Transverse colon (tissue), 4 donors: ENCODE results near the gene SLC4A7.

ENCODE experiments used
- POLR2A ChIP-seq: fragments of 450-650 bp; IDR thresholded peaks from one replicate; pipeline ENCODE4 v1.6.1; 2016; ENCODE audit warnings: antibody characterized with exemption, mild to moderate bottlenecking, moderate library complexity
- POLR2AphosphoS5 ChIP-seq, 3 donors: sonication (generic); formaldehyde crosslinking; IDR thresholded peaks; one replicate each; pipeline ENCODE4 v1.6.1; 2016; ENCODE audit warnings: antibody characterized with exemption in 3 of 3
- TF ChIP-seq, protein P1 (sequence below), 5 experiments: fragments of 200-600 bp in 3 of 5; fragments of 450-650 bp in 2 of 5; sonication (generic) in 3 of 5; IDR thresholded peaks; 1 replicate in 2 of 5; 2 replicates in 3 of 5; pipeline ENCODE4 v1.5.1; 2016 to 2017; ENCODE audit warnings: antibody characterized with exemption in 5 of 5, inconsistent platforms in 3 of 5, mild to moderate bottlenecking in 2 of 5, moderate library complexity in 1 of 5

DNA sequence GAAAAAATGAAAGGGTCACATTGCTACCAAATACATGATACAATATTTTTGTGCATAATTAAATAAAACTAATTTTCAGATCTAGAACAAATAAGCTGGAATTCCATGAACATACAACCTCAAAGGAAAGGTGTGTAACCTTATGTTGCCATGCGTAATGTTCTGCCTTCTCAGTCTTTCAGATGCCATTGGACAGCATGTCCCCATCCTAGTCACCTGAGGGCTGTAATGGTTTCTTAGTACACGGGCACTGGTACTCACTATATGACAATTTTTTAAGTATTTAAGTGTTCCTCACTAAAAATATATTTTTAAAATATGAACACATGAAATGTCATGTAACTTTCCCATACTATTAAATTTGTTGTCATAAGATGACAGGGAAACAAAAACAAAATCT is 139.1 kb downstream of the SLC4A7 start:
- TF ChIP-seq, protein P1, sequence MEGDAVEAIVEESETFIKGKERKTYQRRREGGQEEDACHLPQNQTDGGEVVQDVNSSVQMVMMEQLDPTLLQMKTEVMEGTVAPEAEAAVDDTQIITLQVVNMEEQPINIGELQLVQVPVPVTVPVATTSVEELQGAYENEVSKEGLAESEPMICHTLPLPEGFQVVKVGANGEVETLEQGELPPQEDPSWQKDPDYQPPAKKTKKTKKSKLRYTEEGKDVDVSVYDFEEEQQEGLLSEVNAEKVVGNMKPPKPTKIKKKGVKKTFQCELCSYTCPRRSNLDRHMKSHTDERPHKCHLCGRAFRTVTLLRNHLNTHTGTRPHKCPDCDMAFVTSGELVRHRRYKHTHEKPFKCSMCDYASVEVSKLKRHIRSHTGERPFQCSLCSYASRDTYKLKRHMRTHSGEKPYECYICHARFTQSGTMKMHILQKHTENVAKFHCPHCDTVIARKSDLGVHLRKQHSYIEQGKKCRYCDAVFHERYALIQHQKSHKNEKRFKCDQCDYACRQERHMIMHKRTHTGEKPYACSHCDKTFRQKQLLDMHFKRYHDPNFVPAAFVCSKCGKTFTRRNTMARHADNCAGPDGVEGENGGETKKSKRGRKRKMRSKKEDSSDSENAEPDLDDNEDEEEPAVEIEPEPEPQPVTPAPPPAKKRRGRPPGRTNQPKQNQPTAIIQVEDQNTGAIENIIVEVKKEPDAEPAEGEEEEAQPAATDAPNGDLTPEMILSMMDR (IDR thresholded peaks at IDR 0.05), result no peak
- TF ChIP-seq POLR2A (no peak), POLR2AphosphoS5 (IDR thresholded peaks at IDR 0.05) (no peak)
